Measurements from ENCODE around the gene RNF126.
"Not testable (repeated sequence)": the region's sequence is repeated elsewhere in the genome, so short reads cannot be mapped to it uniquely, and the experiment has no call there.

The RNF126 gene

DNA sequence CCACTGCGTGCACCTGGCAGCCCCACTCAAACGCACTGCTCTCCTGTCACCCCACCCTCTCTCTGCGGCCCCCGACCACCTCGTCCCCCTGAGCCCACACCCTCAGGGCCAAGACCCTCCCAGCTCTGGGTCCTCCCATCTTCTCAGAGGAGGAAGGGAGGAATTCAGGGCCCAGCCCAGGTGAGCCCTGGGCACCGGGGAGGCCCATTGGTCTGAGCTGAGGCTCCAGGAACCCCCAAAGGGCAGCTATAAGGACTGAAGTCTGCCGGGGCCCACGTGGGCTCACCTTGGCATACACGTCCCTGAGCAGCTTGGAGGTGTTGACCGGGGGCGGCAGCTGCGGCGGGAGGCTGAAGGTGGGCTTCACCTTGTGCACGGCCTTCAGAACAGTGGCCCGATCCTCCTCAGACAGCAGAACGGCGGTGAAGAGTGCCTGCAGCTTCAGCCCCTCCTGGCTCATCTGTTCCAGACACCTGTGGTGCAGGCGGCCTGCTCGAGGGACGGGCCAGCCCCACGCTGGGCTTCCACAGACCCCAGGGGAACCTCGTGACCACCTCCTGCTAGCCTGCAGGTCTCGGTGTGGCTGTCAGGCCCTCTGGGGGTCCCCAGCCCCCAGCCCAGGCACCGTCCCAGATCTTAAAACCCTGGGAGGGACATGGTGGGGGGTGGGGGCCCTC is 38.4 kb downstream of the RNF126 start:
- no peak for DNase-seq

DNA sequence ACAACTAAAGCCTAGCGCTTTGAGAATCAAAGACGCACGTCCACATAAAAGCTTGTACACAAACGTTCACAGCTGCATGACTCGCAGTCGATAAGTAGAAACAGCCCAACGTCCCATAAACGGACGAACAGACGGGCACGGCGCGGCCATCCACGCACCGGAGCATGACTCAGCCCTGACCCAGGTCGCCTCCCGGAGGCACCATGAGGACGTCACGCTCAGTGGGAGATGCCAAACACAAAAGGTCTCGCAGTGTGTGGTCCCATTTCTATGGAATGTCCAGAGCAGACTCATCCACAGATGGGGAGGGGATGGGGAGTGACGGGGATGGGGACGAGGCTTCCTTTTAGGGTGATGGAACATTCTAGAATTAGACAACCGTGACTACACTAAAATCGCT is 39.0 kb downstream of the RNF126 start:
- no peak for DNase-seq

- no peak for DNase-seq
These were observed 39.7 kb downstream of the RNF126 start for GRCh38 chr19:623175-623916.

DNA sequence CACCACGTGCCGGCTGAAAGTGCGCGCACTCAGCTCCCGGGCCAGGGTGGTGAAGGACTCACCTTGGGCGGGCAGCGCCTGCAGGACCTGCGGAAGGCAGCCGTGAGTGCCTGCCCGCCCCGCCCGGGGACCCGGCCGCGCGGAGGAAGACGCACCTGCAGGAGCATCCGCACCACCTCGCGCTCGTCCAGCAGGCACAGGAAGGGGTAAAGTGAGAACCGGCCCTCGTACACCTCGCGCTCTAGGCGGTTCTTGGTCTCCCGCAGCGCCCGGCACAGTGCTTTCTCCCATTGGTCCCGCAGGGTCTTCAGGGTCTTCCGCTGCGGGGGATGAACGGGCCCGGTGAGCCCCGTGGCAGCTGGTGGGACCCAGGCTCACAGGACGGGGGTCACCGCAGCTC is 40.3 kb downstream of the RNF126 start:
- no peak for DNase-seq

DNA sequence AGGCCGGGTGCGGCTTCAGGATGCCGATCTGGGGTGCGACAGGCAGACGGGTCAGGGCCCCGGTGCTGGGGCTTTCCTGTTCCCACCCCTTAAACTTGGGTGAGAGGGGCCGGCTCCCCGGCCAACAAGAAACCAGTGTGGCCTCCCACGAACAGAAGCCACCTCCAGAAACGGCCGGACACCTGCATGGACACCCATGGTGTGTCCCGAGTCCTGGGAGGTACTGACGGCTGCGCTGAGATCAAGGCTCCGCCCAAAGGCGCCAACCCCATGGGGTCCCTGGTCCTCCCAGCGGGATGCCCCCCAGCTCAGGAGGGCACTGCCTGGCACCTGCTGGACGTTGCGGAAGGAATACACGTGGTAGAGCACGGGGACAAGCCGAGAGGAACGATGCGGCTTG is 41.2 kb downstream of the RNF126 start:
- no peak for DNase-seq

DNA sequence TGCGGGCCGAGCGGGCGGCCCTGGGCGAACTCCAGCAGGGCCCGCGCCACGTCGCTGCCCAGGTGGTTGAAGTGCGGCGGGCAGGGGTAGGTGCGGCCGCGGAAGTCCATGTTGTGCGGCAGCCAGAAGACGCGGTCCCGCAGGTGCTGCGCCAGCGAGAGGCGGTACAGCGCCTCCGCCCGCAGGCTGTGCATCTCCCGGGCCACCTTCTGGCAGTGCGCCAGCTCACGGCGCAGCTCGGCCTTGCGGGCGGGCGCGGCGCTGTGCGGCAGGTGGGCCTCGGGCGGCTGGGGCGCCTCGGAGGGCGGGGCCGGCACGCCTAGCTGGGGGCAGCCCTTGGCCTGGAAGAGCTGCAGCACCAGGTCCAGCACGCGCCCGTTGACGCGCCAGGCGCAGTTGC is 41.8 kb downstream of the RNF126 start:
- not testable (repeated sequence) for DNase-seq

GRCh38 chr19:620166-620862 is 42.7 kb downstream of the RNF126 start:
- no peak for DNase-seq

DNA sequence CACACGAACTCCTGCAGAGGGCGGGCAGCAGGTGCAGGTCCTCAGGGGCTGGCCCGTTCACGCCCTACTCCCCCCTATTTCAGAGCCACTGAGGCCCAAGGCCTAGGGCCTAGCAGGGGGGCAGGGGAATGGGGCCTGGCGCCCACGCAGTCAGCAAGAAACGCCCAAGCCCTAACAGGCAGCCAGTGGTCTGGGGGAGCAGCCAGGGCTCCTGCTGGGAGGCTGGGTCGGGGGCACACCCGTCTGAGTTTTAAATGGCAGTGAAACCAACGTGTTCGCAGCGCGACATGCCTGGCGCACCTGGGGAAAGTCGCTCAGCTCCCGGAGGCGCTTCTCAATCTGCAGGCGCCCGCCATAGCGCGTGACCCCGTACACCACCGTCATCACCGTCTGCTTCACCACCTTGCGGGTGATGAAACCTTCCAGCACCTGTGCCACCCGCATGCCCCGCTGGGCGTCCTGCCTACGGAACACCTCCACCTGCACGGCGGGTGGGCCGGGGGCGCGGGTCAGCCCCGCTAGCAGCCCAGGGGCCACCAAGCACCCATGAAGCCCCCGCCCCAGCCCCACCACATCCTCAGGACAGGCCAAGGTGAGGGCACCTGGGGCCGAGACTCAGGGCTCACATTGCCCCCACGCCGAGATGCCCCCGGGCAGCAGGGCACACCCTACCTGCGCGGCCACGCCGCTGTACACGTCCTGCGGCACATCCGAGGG is 43.6 kb downstream of the RNF126 start:
- no peak for DNase-seq

GRCh38 chr19:618674-619285 is 44.2 kb downstream of the RNF126 start:
- no peak for DNase-seq

DNA sequence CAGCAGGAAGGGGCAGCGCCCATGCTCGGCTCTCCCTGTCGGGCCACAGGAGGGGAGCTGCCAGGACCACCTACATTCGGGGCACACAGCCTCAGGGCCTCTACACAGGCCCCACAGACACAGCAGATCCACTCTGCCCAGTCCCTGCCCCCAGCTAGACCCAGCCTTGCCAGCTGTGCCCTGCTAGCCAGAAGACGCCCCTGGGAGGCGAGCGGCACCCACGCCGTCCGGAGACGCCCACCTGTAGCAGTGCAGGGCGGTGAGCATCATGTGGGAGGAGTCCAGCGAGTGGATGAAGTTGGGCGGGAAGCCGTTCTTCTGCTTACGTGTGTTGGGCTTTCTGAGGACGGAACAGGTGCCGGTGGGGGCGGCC is 44.8 kb downstream of the RNF126 start:
- no peak for DNase-seq

DNA sequence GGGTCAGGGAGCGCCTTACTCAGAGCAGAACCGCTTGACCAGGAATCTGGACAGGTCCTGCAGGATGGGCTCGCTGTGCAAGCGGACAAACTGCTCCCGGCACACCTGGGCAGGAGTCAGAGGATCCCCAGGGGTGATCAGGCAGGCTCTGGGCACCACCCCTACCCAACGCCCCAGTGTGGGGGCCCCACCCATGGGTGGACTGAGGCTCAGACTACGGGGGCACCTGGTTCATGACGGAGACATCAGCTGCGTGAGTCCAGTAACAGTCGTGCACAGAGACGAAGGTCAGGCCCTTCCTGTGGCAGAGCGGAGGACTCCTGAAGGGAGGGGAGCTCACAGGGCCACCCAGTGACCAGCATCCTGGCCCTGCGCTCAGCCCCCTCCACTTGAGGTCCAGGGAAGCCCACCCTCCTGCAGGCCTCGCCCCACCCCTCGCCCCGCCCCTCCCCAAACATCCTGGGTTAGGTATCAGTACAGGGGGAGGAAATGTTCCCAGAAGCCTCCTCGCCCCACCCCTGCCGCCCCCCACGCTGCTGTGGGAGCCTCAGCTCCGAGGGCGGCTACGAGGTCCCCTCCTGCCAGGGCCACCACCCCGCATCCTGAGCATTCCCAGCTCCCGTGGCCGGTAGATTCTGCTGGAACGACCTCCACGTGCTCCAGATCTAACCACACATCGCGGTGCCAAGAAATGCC is 45.3 kb downstream of the RNF126 start:
- DNase-seq = no peak

DNA sequence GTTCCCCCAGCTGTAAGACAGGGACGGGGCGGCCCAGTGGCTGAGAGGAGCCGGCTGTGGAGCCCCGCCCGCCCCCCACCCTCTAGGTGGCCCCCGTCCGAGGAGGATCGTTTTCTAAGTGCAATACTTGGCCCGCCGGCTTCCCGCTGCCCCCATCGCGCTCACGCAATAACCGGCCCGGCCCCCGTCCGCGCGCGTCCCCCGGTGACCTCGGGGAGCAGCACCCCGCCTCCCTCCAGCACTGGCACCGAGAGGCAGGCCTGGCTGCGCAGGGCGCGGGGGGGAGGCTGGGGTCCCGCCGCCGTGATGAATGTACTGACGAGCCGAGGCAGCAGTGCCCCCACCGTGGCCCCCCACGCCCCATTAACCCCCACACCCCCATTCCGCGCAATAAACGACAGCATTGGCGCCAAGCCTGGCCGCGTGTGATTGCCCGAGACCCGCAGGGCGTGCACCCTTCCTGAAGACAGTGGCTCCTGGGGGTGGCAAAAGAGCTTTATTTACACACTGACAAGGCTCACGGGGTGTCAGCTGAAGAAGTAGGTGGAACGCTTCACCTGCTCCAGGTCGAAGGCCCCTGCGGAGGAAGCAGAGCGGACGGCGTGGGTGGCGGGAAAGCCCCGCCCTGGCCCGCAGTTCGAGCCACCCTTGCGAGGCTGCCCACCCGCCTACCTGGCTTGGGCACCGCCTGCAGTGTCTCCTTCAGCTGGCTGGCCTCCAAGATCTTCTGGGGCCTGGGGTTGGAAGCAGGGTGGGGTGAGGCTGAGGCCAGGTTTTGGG is 46.1 kb downstream of the RNF126 start:
- no peak for DNase-seq

GRCh38 chr19:616062-616700 is 46.8 kb downstream of the RNF126 start:
- no peak for DNase-seq

GRCh38 chr19:615619-616018 is 47.4 kb downstream of the RNF126 start:
- DNase-seq = no peak

DNA sequence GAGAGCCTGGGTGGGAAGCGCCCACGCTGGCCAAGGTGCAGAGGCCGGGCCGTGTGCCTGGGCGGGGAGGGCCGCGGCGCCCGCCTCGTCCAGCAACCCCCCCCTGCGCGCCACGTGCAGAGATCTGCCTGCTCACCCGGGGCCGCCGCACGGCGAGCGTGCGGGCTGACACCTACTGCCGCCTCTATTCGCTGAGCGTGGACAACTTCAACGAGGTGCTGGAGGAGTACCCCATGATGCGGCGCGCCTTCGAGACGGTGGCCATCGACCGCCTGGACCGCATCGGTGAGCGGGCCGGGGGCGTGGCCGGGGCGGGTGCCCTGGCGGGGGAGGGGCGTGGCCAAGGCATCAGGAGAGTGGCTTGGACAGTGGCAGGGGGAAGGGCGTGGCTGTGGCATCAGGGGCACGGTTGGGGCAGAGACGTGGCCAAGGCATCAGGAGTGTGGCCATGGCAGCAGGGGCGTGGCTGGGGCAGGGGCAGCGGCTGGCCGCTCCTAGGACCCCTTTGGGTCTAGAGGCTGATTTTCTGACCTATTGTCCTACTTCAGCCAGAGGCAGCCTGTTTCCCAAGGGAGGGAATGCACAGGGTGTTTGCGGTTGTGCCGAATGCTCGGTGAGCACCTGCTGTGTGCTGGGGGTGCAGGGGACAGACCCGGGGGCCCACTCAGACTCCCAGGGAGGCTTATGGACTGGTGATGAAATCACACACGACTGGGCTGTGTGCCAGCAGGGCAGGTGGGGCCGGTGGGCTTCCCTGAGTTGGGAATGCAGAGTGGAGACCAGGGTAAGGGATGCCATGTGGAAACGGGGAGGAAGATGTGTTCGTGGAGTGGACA is 49.1 kb downstream of the RNF126 start:
- no peak for DNase-seq

GRCh38 chr19:612941-613340 is 50.1 kb downstream of the RNF126 start:
- DNase-seq = no peak

GRCh38 chr19:611481-611868 is 51.5 kb downstream of the RNF126 start:
- peak; percentile 82 for DNase-seq

GRCh38 chr19:610801-611480 is 52.1 kb downstream of the RNF126 start:
- peak; percentile 82 for DNase-seq

DNA sequence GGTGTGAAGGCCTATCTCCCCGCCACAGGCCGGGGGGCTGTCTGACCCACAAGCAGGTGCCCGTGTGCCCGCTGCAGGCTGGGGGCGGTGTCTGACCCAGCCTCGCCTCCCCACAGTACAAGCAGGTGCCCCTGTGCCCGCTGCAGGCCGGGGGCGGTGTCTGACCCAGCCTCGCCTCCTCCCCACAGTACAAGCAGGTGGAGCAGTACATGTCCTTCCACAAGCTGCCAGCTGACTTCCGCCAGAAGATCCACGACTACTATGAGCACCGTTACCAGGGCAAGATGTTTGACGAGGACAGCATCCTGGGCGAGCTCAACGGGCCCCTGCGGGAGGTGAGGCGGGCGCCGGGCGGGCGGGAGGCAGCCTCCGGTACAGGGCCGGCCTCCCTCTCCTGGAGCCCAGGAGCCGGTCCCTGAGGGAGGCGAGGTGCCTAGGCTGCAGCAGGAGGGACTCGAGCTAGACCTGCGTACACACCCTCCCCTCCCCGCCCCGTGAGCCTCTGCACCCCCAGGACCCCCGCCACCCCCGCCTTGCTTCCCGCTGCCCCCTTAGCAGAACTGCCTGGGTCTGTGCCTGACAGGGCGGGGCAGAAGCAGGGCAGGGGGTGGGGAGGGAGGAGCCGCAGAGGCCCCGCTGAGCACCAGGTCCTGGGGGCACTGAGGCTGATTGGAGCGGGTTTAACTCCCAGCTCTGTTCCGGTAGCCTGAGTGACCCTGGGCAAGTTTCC is 52.8 kb downstream of the RNF126 start:
- DNase-seq = peak; percentile 72

Measured in activated CD8-positive, alpha-beta memory T cell treated with anti-CD3 and anti-CD28 coated beads, Interleukin-2, amount 50 U/mL, for 48 hours (primary cell).